Left lung (tissue), 10 donors: ENCODE results near the gene GPM6B. TPM values are rescaled to one million over a fixed set of nuclear protein-coding genes. Genes with fewer than 3 reads are reported as not detected.

Experiments used
- ATAC-seq: fragments of 200-7000 bp; cut with Tn5 transposase; one replicate; pipeline ENCODE4 v1.9.1; 2020; ENCODE audit warnings: moderate library complexity
- DNase-seq, 4 donors: peaks; one replicate each; pipeline ENCODE4 v3.0.0-alpha.2; 2013 to 2020
- H3K27ac ChIP-seq, 2 donors: fragments of 200-600 bp; sonication (generic) in 1 of 2; one replicate each; pipeline versions ENCODE4 v1.5.0 to v1.8.0; 2020 to 2021
- H3K27me3 ChIP-seq, 2 donors: fragments of 200-600 bp; sonication (generic) in 1 of 2; one replicate each; pipeline versions ENCODE4 v1.5.0 to v1.8.0; 2020 to 2021
- H3K36me3 ChIP-seq, 2 donors: fragments of 200-600 bp; sonication (generic) in 1 of 2; one replicate each; pipeline versions ENCODE4 v1.5.0 to v1.8.0; 2020 to 2021
- H3K4me1 ChIP-seq, 2 donors: fragments of 200-600 bp; one replicate each; pipeline ENCODE4 v1.8.0; 2021
- H3K4me3 ChIP-seq, 2 donors: fragments of 200-600 bp; sonication (generic) in 1 of 2; one replicate each; pipeline versions ENCODE4 v1.5.0 to v1.8.0; 2020 to 2021; ENCODE audit warnings: mild to moderate bottlenecking in 1 of 2
- H3K9me3 ChIP-seq, 2 donors: fragments of 200-600 bp; sonication (generic) in 1 of 2; one replicate each; pipeline versions ENCODE4 v1.5.0 to v1.8.0; 2020 to 2021
- CTCF ChIP-seq, 2 donors: fragments of 200-600 bp; sonication (generic) in 1 of 2; IDR thresholded peaks; one replicate each; pipeline versions ENCODE4 v1.5.0 to v1.8.0; 2021; ENCODE audit warnings: antibody characterized with exemption in 2 of 2
- intact Hi-C, 2 donors: fragments of 100-400 bp; cut with DNase I; formaldehyde crosslinking; loops; one replicate each; pipeline versions ENCODE4 v1.11.2 to v1.14.2; 2022
- polyA plus RNA-seq, 6 donors: library from polyadenylated mRNA; unstranded; fragments of 120-200 nt; gene quantifications; one replicate each; pipeline ENCODE4 v1.2.1, GENCODE V29; 2013; ENCODE audit not compliant: insufficient read length in 6 of 6
- total RNA-seq, 2 donors: library from RNA; stranded (reverse); fragmentation: NEBNext Ultra II Directional; extraction: Animal tissue kit (Norgen Biotek cat#: 25700); gene quantifications; one replicate each; pipeline ENCODE4 v1.2.1, GENCODE V29; 2021
- donor health status: DM: no; HTN: yes; CAD: no.
- donor health status: DM: no; HTN: no; CAD: no.

Gene GPM6B
- total and polyA plus RNA-seq, 8 donors: 7.0 to 37.2 (median 31.3) TPM

- Histone ChIP-seq H3K27me3 (no peaks in the 10 kb centered on the region), H3K4me1 (peaks cover 3 to 9% of the 10 kb centered on the region in 2 donors), H3K36me3 (peaks cover 0 to 32% of the 10 kb centered on the region in 2 donors), H3K27ac (no peak overlapping the region), H3K4me3 (no peak overlapping the region), H3K9me3 (no peaks in the 10 kb centered on the region)
- TF ChIP-seq CTCF (IDR thresholded peaks at IDR 0.05): no peak
- ATAC-seq (no peak), DNase-seq (no peak)
- intact Hi-C loops: no loop called here
Observed at GRCh38 chrX:13768939-13769338, 48.0 kb downstream of the GPM6B start.

GRCh38 chrX:13764765-13765164 lies 52.1 kb downstream of the GPM6B start:
- Histone ChIP-seq H3K36me3 (peaks cover 0 to 34% of the 10 kb centered on the region in 2 donors), H3K27ac (peak overlapping the region in 1 of 2 donors; percentile 50), H3K27me3 (no peaks in the 10 kb centered on the region), H3K4me3 (no peak overlapping the region), H3K4me1 (peaks cover 3 to 16% of the 10 kb centered on the region in 2 donors), H3K9me3 (no peaks in the 10 kb centered on the region)
- intact Hi-C loops: no loop called here
- peak; percentile 47 for ATAC-seq
- DNase-seq: no peak
- no peak for TF ChIP-seq CTCF (IDR thresholded peaks at IDR 0.05)

- peak overlapping the region; percentile 28 to 50 for H3K27ac ChIP-seq
- H3K36me3 ChIP-seq: peaks cover 0 to 29% of the 10 kb centered on the region in 2 donors
- no peak for ATAC-seq
- no peak for TF ChIP-seq CTCF (IDR thresholded peaks at IDR 0.05)
- no peak overlapping the region for H3K4me3 ChIP-seq
- H3K9me3 ChIP-seq: no peaks in the 10 kb centered on the region
- H3K4me1 ChIP-seq: peaks cover 3 to 18% of the 10 kb centered on the region in 2 donors
- intact Hi-C loops: no loop called here
- no peaks in the 10 kb centered on the region for H3K27me3 ChIP-seq
- DNase-seq: no peak
Observed at GRCh38 chrX:13764281-13764680, 52.6 kb downstream of the GPM6B start.

GRCh38 chrX:13763489-13763888 lies 53.4 kb downstream of the GPM6B start:
- TF ChIP-seq CTCF (IDR thresholded peaks at IDR 0.05): peak in 1 of 2 donors; percentile 24
- DNase-seq (no peak), ATAC-seq (no peak)
- peak overlapping the region; percentile 28 to 50 for H3K27ac ChIP-seq
- intact Hi-C loops: no loop called here
- H3K9me3 ChIP-seq: no peaks in the 10 kb centered on the region
- no peaks in the 10 kb centered on the region for H3K27me3 ChIP-seq
- H3K36me3 ChIP-seq: peaks cover 0 to 23% of the 10 kb centered on the region in 2 donors
- no peak overlapping the region for H3K4me3 ChIP-seq
- peaks cover 3 to 18% of the 10 kb centered on the region in 2 donors for H3K4me1 ChIP-seq

- Histone ChIP-seq H3K27me3 (no peaks in the 10 kb centered on the region), H3K9me3 (no peaks in the 10 kb centered on the region), H3K4me1 (peaks cover 3 to 18% of the 10 kb centered on the region in 2 donors), H3K27ac (no peak overlapping the region), H3K4me3 (no peak overlapping the region), H3K36me3 (peaks cover 0 to 18% of the 10 kb centered on the region in 2 donors)
- no peak for TF ChIP-seq CTCF (IDR thresholded peaks at IDR 0.05)
- intact Hi-C loops: no loop called here
- DNase-seq (no peak), ATAC-seq (no peak)
Observed at GRCh38 chrX:13761606-13762414, 55.1 kb downstream of the GPM6B start.
